Kidney (tissue), 14 donors: ENCODE measurements around the gene PALLD. TPM values are rescaled to one million over a fixed set of nuclear protein-coding genes. Genes with fewer than 3 reads are reported as not detected.

Experiments
- DNase-seq, 5 donors: peaks; one replicate each; pipeline ENCODE4 v3.0.0-alpha.2; 2013 to 2020
- FAIRE-seq: peaks from 2 replicates; lab custom pipeline; 2012; peaks lifted over from hg19 to GRCh38; lab: Jason Lieb, UNC
- H3K27ac ChIP-seq, 2 donors: one replicate each; pipeline ENCODE4 v1.7.0; 2013; ENCODE audit warnings: low read depth in 2 of 2, low read length in 2 of 2, inconsistent platforms in 1 of 2
- H3K27me3 ChIP-seq: one replicate; pipeline ENCODE4 v1.7.1; 2013; ENCODE audit warnings: low read length, inconsistent platforms; ENCODE audit not compliant: control insufficient read depth, insufficient read depth
- H3K36me3 ChIP-seq, 3 donors: one replicate each; pipeline versions ENCODE4 v1.7.0 to v1.7.1; 2013; ENCODE audit warnings: low read length in 3 of 3, control low read depth in 1 of 3, inconsistent platforms in 1 of 3; ENCODE audit not compliant: insufficient read depth in 3 of 3, control insufficient read depth in 2 of 3
- H3K4me1 ChIP-seq, 3 donors: one replicate each; pipeline versions ENCODE4 v1.7.0 to v1.7.1; 2013; ENCODE audit warnings: low read length in 3 of 3, inconsistent platforms in 1 of 3, low read depth in 1 of 3; ENCODE audit not compliant: control insufficient read depth in 2 of 3, insufficient read depth in 2 of 3
- H3K4me3 ChIP-seq, 3 donors: one replicate each; pipeline versions ENCODE4 v1.7.0 to v1.8.1; 2013; ENCODE audit warnings: low read length in 3 of 3, control low read depth in 1 of 3, inconsistent platforms in 1 of 3
- H3K9ac ChIP-seq, 3 donors: one replicate each; pipeline versions ENCODE4 v1.7.0 to v1.7.1; 2013; ENCODE audit warnings: low read length in 3 of 3, control low read depth in 1 of 3, inconsistent platforms in 1 of 3
- H3K9me3 ChIP-seq, 3 donors: one replicate each; pipeline versions ENCODE4 v1.7.0 to v1.7.1; 2013; ENCODE audit warnings: low read length in 3 of 3, control low read depth in 1 of 3, inconsistent platforms in 1 of 3; ENCODE audit not compliant: control insufficient read depth in 2 of 3, insufficient read depth in 1 of 3
- CTCF ChIP-seq: IDR thresholded peaks from 3 replicates; pipeline ENCODE4 v1.5.1; 2012; ENCODE audit warnings: mild to moderate bottlenecking, moderate library complexity, borderline replicate concordance; ENCODE audit not compliant: insufficient read depth; ENCODE audit errors: extremely low read depth
- intact Hi-C: fragments of 100-400 bp; cut with DNase I; formaldehyde crosslinking; loops from one replicate; pipeline ENCODE4 v1.11.1; 2022
- polyA plus RNA-seq: library from polyadenylated mRNA; stranded (reverse); fragments of 350-450 nt; fragmentation: Illumina TruSeq; extraction: RNeasy Lipid Tissue Mini Kit (QIAGEN cat#74804); gene quantifications from one replicate; pipeline ENCODE4 v1.2.3, GENCODE V29; 2014; ENCODE audit warnings: low read depth, low replicate concordance; ENCODE audit not compliant: insufficient read depth
- total RNA-seq: library from RNA; stranded (reverse); fragmentation: NEBNext Ultra II Directional; extraction: Animal tissue kit (Norgen Biotek cat#: 25700); gene quantifications from one replicate; pipeline ENCODE4 v1.2.1, GENCODE V29; 2021
- donor health status: control.
- donor health status: control.
- donor health status: control.
- donor health status: control.
- donor health status: control.
- donor health status: DM: yes; HTN: yes; CAD: no.
- donor health status: Normal renal cell carcinoma (clear cell type).

PALLD gene
- total and polyA plus RNA-seq, 2 donors from 2014 or later, result 43.4 to 120 TPM

- no peaks in the 10 kb centered on the region for H3K36me3 ChIP-seq
Observed at GRCh38 chr4:168771251-168771650, 274.4 kb downstream of the PALLD start.

GRCh38 chr4:168773388-168774195, 276.7 kb downstream of the PALLD start:
- Histone ChIP-seq H3K4me1 (peaks cover 0 to 5% (median 0%) of the 10 kb centered on the region in 3 donors), H3K9me3 (peaks cover 0 to 10% (median 0%) of the 10 kb centered on the region in 3 donors), H3K9ac (no peak overlapping the region), H3K27me3 (no peaks in the 10 kb centered on the region), H3K4me3 (no peak overlapping the region), H3K36me3 (no peaks in the 10 kb centered on the region), H3K27ac (no peak overlapping the region)
- FAIRE-seq (no peak), DNase-seq (no peak)
- intact Hi-C loops, result no loop called here
- no peak for TF ChIP-seq CTCF

More at GRCh38 chr4:168771251-168771650, 274.4 kb downstream of the PALLD start:
- no peak overlapping the region for H3K27ac ChIP-seq
- peaks cover 0 to 2% (median 0%) of the 10 kb centered on the region in 3 donors for H3K9me3 ChIP-seq
- no peak for FAIRE-seq
- intact Hi-C loops, result no loop called here
- H3K4me1 ChIP-seq, result peaks cover 0 to 8% (median 0%) of the 10 kb centered on the region in 3 donors
- no peak overlapping the region for H3K9ac ChIP-seq
- no peak for DNase-seq
- no peak for TF ChIP-seq CTCF
- H3K27me3 ChIP-seq, result no peaks in the 10 kb centered on the region
- no peak overlapping the region for H3K4me3 ChIP-seq

GRCh38 chr4:168776382-168776781, 279.5 kb downstream of the PALLD start:
- H3K36me3 ChIP-seq, result no peaks in the 10 kb centered on the region
- no peak for FAIRE-seq
- intact Hi-C loops, result no loop called here

More at GRCh38 chr4:168776382-168776781, 279.5 kb downstream of the PALLD start:
- no peak for TF ChIP-seq CTCF
- Histone ChIP-seq H3K9ac (no peak overlapping the region), H3K9me3 (peaks cover 0 to 10% (median 0%) of the 10 kb centered on the region in 3 donors), H3K4me3 (no peak overlapping the region), H3K27me3 (no peaks in the 10 kb centered on the region), H3K27ac (no peak overlapping the region), H3K4me1 (no peaks in the 10 kb centered on the region)
- no peak for DNase-seq
